Measurements from ENCODE around the gene TBCK.

GRCh38 chr4:106297245-106298035, 18.6 kb downstream of the TBCK start:
- TF ChIP-seq CTCF (IDR thresholded peaks at IDR 0.05; ENCODE audit: low read length) (no peak), EZH2 (IDR thresholded peaks at IDR 0.05; ENCODE audit: borderline replicate concordance, low read length) (no peak)
